Stomach (tissue), 4 donors: ENCODE results near the gene CYP3A5.

ENCODE experiments used
- CTCF ChIP-seq, 7 experiments: fragments of 450-650 bp in 4 of 7; fragments of 200-600 bp in 3 of 7; sonication (generic) in 3 of 7; IDR thresholded peaks; one replicate each; pipeline ENCODE4 v1.5.1; 2016 to 2019; ENCODE audit warnings: antibody characterized with exemption in 7 of 7, control low read depth in 2 of 7, mild to moderate bottlenecking in 1 of 7
- POLR2AphosphoS5 ChIP-seq, 3 donors: sonication (generic); formaldehyde crosslinking; IDR thresholded peaks; one replicate each; pipeline ENCODE4 v1.6.1; 2016; ENCODE audit warnings: antibody characterized with exemption in 3 of 3

GRCh38 chr7:99623702-99624447 lies 55.9 kb downstream of the CYP3A5 start:
- TF ChIP-seq CTCF (IDR thresholded peaks at IDR 0.05), result no peak
- no peak for TF ChIP-seq POLR2AphosphoS5 (IDR thresholded peaks at IDR 0.05)
